HepG2 (cell line): ENCODE measurements around the gene ANKRD55. TPM values are rescaled to one million over a fixed set of nuclear protein-coding genes. Genes with fewer than 3 reads are reported as not detected.

ENCODE experiments used
- ATAC-seq: fragments of 200-7000 bp; cut with Tn5 transposase; 3 replicates; pipeline ENCODE4 v1.9.1; 2020; ENCODE audit warnings: mild to moderate bottlenecking, moderate library complexity
- BruUV-seq: library from RNA; stranded (reverse); fragments of 400-500 nt; replicated peaks from 2 replicates; lab custom pipeline; 2021; lab: Mats Ljungman, UMichigan
- CTCF ChIA-PET: fragments of 300-600 bp; formaldehyde crosslinking; extraction: SDS; loops from one replicate; lab custom pipeline; 2021; ENCODE audit warnings: low total read pairs, inconsistent platforms, low intra/inter-chr PET ratio; lab: Yijun Ruan, JAX
- POLR2A ChIA-PET: fragments of 350-600 bp; sonication (Branson Sonifier 250); formaldehyde crosslinking; loops from one replicate; lab custom pipeline; 2020; ENCODE audit warnings: antibody characterized with exemption, inconsistent platforms; lab: Yijun Ruan, JAX
- DNase-seq: peaks from one replicate; pipeline ENCODE4 v3.0.0-alpha.2; 2015; ENCODE audit warnings: low spot score
- FAIRE-seq: peaks from 3 replicates; lab custom pipeline; 2011; peaks lifted over from hg19 to GRCh38; lab: Jason Lieb, UNC
- H2AFZ ChIP-seq: one replicate; pipeline ENCODE4 v1.6.1; 2011; ENCODE audit warnings: low read length, inconsistent platforms
- H3K27ac ChIP-seq: fragments of 300-600 bp; 3 replicates; pipeline ENCODE4 v1.8.0; 2011; ENCODE audit warnings: mixed run types, mild to moderate bottlenecking, mixed read lengths, low read length, inconsistent platforms; ENCODE audit not compliant: insufficient read depth; ENCODE audit errors: extremely low read length
- H3K27me3 ChIP-seq, 2 experiments: fragments of 200-600 bp in 1 of 2; 2 replicates in 1 of 2; 3 replicates in 1 of 2; pipeline versions ENCODE4 v1.6.0 to v1.8.0; 2011; ENCODE audit warnings: low read length in 2 of 2, mild to moderate bottlenecking in 2 of 2, moderate library complexity in 2 of 2, inconsistent platforms in 1 of 2; ENCODE audit not compliant: insufficient read depth in 2 of 2, control insufficient read depth in 1 of 2
- H3K36me3 ChIP-seq, 2 experiments: fragments of 200-600 bp in 1 of 2; replicated peaks in 1 of 2; 2 replicates in 1 of 2; 3 replicates in 1 of 2; pipeline versions ENCODE4 v1.5.1 to v1.8.0; 2011; ENCODE audit warnings: low read length in 2 of 2, inconsistent platforms in 1 of 2; ENCODE audit not compliant: insufficient read depth in 2 of 2, control insufficient read depth in 1 of 2
- H3K4me1 ChIP-seq: 2 replicates; pipeline ENCODE4 v1.5.1; 2012; ENCODE audit warnings: low read length, inconsistent platforms; ENCODE audit not compliant: insufficient read depth
- H3K4me2 ChIP-seq: 2 replicates; pipeline ENCODE4 v1.6.0; 2011; ENCODE audit warnings: low read depth, low read length, inconsistent platforms
- H3K4me3 ChIP-seq, 3 experiments: fragments of 200-600 bp in 1 of 3; sonication (generic), shearing (Covaris generic) in 1 of 3; replicated peaks in 1 of 3; 2 replicates each; pipeline ENCODE4 v1.5.1; 2011 to 2016; ENCODE audit warnings: low read length in 3 of 3, inconsistent platforms in 2 of 3, low read depth in 2 of 3, mild to moderate bottlenecking in 2 of 3, control low read depth in 1 of 3, mixed read lengths in 1 of 3; ENCODE audit not compliant: insufficient read depth in 1 of 3
- H3K79me2 ChIP-seq: one replicate; pipeline ENCODE4 v1.6.1; 2011; ENCODE audit warnings: low read length, inconsistent platforms; ENCODE audit not compliant: insufficient read depth
- H3K9ac ChIP-seq: 2 replicates; pipeline ENCODE4 v1.6.0; 2011; ENCODE audit warnings: mild to moderate bottlenecking, low read depth, low read length, inconsistent platforms; ENCODE audit not compliant: insufficient read depth
- H3K9me3 ChIP-seq: 2 replicates; pipeline ENCODE4 v1.5.1; 2012; ENCODE audit warnings: mild to moderate bottlenecking, low read length
- H4K20me1 ChIP-seq: 2 replicates; pipeline ENCODE4 v1.6.0; 2011; ENCODE audit warnings: inconsistent platforms, mild to moderate bottlenecking, low read length, moderate library complexity; ENCODE audit not compliant: insufficient read depth
- KAT8 ChIP-seq: IDR thresholded peaks from 2 replicates; pipeline ENCODE4 v1.6.1; 2016; ENCODE audit warnings: missing genetic modification reagents, missing compliant biosample characterization
- NFAT5 ChIP-seq: sonication (generic); formaldehyde crosslinking; IDR thresholded peaks from 2 replicates; pipeline ENCODE4 v1.4.0; 2020; ENCODE audit warnings: missing genetic modification reagents
- NFIC ChIP-seq: IDR thresholded peaks from 2 replicates; pipeline ENCODE4 v1.6.1; 2012; ENCODE audit warnings: mild to moderate bottlenecking, low read length, inconsistent platforms
- POGK ChIP-seq: sonication (generic); formaldehyde crosslinking; conservative IDR thresholded peaks from 2 replicates; pipeline ENCODE4 v1.8.0; 2022; ENCODE audit warnings: mild to moderate bottlenecking, moderate library complexity, missing genetic modification reagents
- SUZ12 ChIP-seq: fragments of 150-350 bp; IDR thresholded peaks from 2 replicates; pipeline ENCODE4 v1.6.1; 2014; ENCODE audit warnings: low read depth, low read length
- ZNF317 ChIP-seq: sonication (generic); formaldehyde crosslinking; IDR thresholded peaks from 2 replicates; pipeline ENCODE4 v1.5.0; 2020; ENCODE audit warnings: mild to moderate bottlenecking, missing genetic modification reagents
- ZNF552 ChIP-seq: sonication (generic); formaldehyde crosslinking; IDR thresholded peaks from 2 replicates; pipeline ENCODE4 v1.9.0; 2022; ENCODE audit warnings: missing genetic modification reagents, mild to moderate bottlenecking, borderline replicate concordance
- WGBS: methylation state at CpG from one replicate; pipeline ENCODE4 v1.1.6; 2017; ENCODE audit warnings: low lambda C conversion rate; 5-methylcytosine and 5-hydroxymethylcytosine counted together
- in situ Hi-C: cut with HindIII; loops from 2 replicates; pipeline ENCODE4 v1.10.0; 2017; ENCODE audit warnings: low pct_unique_long_range_greater_than_20kb; ENCODE audit not compliant: extremely low pct_ligation_motif_present
- intact Hi-C: fragments of 100-400 bp; cut with micrococcal nuclease; formaldehyde crosslinking; loops from one replicate; pipeline ENCODE4 v1.10.0; 2022; ENCODE audit not compliant: unreplicated experiment
- polyA plus RNA-seq, 8 experiments: library from polyadenylated mRNA; depleted of rRNA in 3 of 8; stranded (reverse) in 7 of 8; unstranded in 1 of 8; fragments of >200 nt; fragmentation: Illumina TruSeq in 4 of 8; extraction: Trizol in 4 of 8; gene quantifications; 2 replicates each; pipeline versions ENCODE4 v1.2.1 to v1.2.3, GENCODE V29; 2011 to 2016; ENCODE audit warnings: low read depth in 4 of 8, missing spikeins in 1 of 8, mixed read lengths in 1 of 8; ENCODE audit not compliant: insufficient read depth in 1 of 8
- total RNA-seq, 5 experiments: library from RNA; depleted of rRNA; stranded (reverse); fragments of >200 nt; fragmentation: Illumina TruSeq; extraction: Trizol; gene quantifications; 2 replicates each; pipeline ENCODE4 v1.2.3, GENCODE V29; 2016; ENCODE audit warnings: low read depth in 1 of 5

The ANKRD55 gene
- total and polyA plus RNA-seq, 2 of the 13 experiments (the other 11 are each of a cell fraction or from before 2014, with no cell fraction given): 0.11 to 0.28 TPM

DNA sequence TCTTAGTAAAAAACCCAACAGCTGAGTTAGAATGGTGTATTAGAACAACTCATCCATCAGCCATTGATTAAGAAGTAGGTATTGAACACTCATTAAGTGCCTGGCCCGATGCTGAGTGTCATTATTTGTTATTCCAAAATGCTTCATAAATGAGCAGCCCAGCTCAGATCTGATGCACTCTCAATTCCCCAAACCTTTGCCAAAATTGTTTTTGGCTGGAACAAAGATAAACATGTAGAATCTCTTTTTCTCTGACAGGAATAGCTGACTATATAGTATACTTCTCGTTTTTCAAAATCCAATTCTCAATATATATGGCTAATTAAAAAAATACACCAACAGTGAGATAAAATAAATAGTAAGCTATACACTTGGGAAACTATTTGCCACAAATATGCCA, 20.0 kb upstream of the ANKRD55 start:
- in situ Hi-C loops: loop anchor here (25.0 kb wide), 1 partner anchor 834 kb away; no protein-coding TSS in a partner anchor

More for the DNA sequence above, 20.0 kb upstream of the ANKRD55 start:
- Histone ChIP-seq H3K36me3 (no peaks in the 10 kb centered on the region), H3K4me3 (no peak overlapping the region), H3K9ac (no peak overlapping the region), H3K4me2 (no peak overlapping the region), H3K4me1 (no peaks in the 10 kb centered on the region), H3K27ac (no peak overlapping the region), H3K79me2 (no peaks in the 10 kb centered on the region), H2AFZ (no peak overlapping the region), H3K27me3 (0 out of 5 replicates have a peak, but pooled peaks cover 0 to 3% of the 10 kb centered on the region in 2 experiments), H4K20me1 (no peaks in the 10 kb centered on the region), H3K9me3 (0 out of 2 replicates have a peak, but pooled peaks cover 4% of the 10 kb centered on the region)
- WGBS: 19% methylated on average over 2 of the region's 2 CpGs
- ATAC-seq (no peak), DNase-seq (no peak), FAIRE-seq (no peak)
- POLR2A ChIA-PET: no interaction called here
- intact Hi-C loops: no loop called here
- CTCF ChIA-PET: no interaction called here
- TF ChIP-seq NFIC (no peak), NFAT5 (CRISPR knock-in tag) (no peak), ZNF552 (CRISPR knock-in tag) (no peak), ZNF317 (CRISPR knock-in tag) (no peak), SUZ12 (no peak), KAT8 (CRISPR knock-in tag) (no peak), POGK (CRISPR knock-in tag) (no peak)
- no TSS peak for BruUV-seq
